Measurements from ENCODE around the gene KIAA0232. TPM values are rescaled to one million over a fixed set of nuclear protein-coding genes. Genes with fewer than 3 reads are reported as not detected.
A peak's percentile ranks its signal among the peaks of the same experiment; 100 is the strongest.
"Not testable (repeated sequence)": the region's sequence is repeated elsewhere in the genome, so short reads cannot be mapped to it uniquely, and the experiment has no call there.

Gene KIAA0232
- total RNA-seq, 2 experiments from 2014 or later = 12.8 to 13.3 TPM

- H3K36me3 Mint-ChIP-seq (ENCODE audit: low read depth) = no peaks in the 10 kb centered on the region
- H3K4me3 Mint-ChIP-seq = no peak overlapping the region
- POLR2A ChIA-PET = interaction anchor here (0.5 kb wide), 1 partner anchor 11 kb away, joined by 3 read pairs; no protein-coding TSS in a partner anchor
- H3K9me3 Mint-ChIP-seq = no peaks in the 10 kb centered on the region
- CTCF ChIA-PET = interaction anchor here (1.8 kb wide), 1 partner anchor 121 kb away, joined by 7 read pairs; no protein-coding TSS in a partner anchor
- H3K27me3 Mint-ChIP-seq = no peaks in the 10 kb centered on the region
- ATAC-seq = no peak
- peak overlapping the region; percentile 30 for H3K27ac Mint-ChIP-seq
- peaks cover 12% of the 10 kb centered on the region for H3K4me1 Mint-ChIP-seq (ENCODE audit: low read depth)
- TF ChIP-seq, protein P1, sequence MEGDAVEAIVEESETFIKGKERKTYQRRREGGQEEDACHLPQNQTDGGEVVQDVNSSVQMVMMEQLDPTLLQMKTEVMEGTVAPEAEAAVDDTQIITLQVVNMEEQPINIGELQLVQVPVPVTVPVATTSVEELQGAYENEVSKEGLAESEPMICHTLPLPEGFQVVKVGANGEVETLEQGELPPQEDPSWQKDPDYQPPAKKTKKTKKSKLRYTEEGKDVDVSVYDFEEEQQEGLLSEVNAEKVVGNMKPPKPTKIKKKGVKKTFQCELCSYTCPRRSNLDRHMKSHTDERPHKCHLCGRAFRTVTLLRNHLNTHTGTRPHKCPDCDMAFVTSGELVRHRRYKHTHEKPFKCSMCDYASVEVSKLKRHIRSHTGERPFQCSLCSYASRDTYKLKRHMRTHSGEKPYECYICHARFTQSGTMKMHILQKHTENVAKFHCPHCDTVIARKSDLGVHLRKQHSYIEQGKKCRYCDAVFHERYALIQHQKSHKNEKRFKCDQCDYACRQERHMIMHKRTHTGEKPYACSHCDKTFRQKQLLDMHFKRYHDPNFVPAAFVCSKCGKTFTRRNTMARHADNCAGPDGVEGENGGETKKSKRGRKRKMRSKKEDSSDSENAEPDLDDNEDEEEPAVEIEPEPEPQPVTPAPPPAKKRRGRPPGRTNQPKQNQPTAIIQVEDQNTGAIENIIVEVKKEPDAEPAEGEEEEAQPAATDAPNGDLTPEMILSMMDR (IDR thresholded peaks at IDR 0.05) = no peak
- no peak for DNase-seq
- intact Hi-C loops (cut with micrococcal nuclease) = no loop called here
These were observed 30.1 kb upstream of the KIAA0232 start for GRCh38 chr4:6752486-6752829.

DNA sequence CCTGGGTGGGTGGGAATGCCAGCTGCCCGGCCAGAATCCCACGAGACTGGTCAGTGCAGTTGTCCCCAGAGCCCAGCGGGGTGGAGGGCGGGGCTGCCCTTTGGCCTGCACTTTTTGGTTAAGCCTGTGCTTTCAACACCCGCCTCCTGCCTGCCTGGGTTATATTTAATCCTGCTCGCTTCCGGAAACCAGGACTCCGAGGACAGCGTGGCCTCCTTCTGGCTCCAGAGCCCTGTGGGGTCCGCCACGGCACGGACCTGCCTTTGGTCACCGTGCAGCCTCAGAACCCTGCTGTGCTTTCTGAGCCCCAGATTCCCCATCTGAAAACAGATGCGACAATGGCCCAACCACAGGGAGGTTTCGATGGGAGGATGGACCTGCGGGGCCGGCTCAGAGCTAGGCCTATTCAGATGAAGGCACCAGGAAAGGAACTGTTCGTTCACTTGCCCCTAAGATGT, 29.4 kb upstream of the KIAA0232 start:
- CTCF ChIA-PET = no interaction called here
- Mint-ChIP-seq H3K9me3 (no peaks in the 10 kb centered on the region), H3K27ac (no peak overlapping the region), H3K36me3 (ENCODE audit: low read depth) (no peaks in the 10 kb centered on the region), H3K27me3 (no peaks in the 10 kb centered on the region), H3K4me1 (ENCODE audit: low read depth) (peaks cover 12% of the 10 kb centered on the region), H3K4me3 (no peak overlapping the region)
- no peak for DNase-seq
- no peak for ATAC-seq
- TF ChIP-seq, protein P1 (IDR thresholded peaks at IDR 0.05) = no peak
- POLR2A ChIA-PET = no interaction called here
- intact Hi-C loops (cut with micrococcal nuclease) = no loop called here

DNA sequence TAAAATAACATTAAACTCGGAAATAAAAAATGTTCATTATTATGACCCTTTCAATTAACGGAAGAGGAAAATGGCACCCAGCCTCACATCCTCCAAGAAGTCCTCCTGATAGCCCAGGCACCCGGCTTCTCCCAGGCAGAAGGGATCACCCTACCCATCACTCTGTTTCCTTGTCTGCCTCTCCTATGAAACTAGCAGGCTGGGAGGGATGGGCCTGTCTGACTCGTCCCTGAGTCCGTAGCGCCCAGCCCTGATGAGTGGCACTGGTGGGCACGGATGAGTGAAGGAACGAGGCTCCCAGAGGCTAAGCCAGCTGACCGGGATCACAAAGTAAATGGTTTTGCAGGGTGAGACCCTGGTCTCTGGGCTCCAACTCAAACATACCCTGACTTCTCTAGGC, 28.6 kb upstream of the KIAA0232 start:
- intact Hi-C loops (cut with micrococcal nuclease) = no loop called here
- H3K27ac Mint-ChIP-seq = no peak overlapping the region
- no peaks in the 10 kb centered on the region for H3K27me3 Mint-ChIP-seq
- no peak for DNase-seq
- TF ChIP-seq, protein P1 (IDR thresholded peaks at IDR 0.05) = no peak
- ChIA-PET POLR2A (no interaction called here), CTCF (no interaction called here)
- ATAC-seq = no peak
- no peak overlapping the region for H3K4me3 Mint-ChIP-seq
- H3K9me3 Mint-ChIP-seq = no peaks in the 10 kb centered on the region
- peaks cover 12% of the 10 kb centered on the region for H3K4me1 Mint-ChIP-seq (ENCODE audit: low read depth)
- H3K36me3 Mint-ChIP-seq (ENCODE audit: low read depth) = no peaks in the 10 kb centered on the region

- no peaks in the 10 kb centered on the region for H3K36me3 Mint-ChIP-seq (ENCODE audit: low read depth)
- ChIA-PET POLR2A (no interaction called here), CTCF (no interaction called here)
- DNase-seq (no peak), ATAC-seq (no peak)
- no peaks in the 10 kb centered on the region for H3K9me3 Mint-ChIP-seq
- H3K27ac Mint-ChIP-seq = no peak overlapping the region
- H3K27me3 Mint-ChIP-seq = no peaks in the 10 kb centered on the region
- intact Hi-C loops (cut with micrococcal nuclease) = no loop called here
- no peak overlapping the region for H3K4me3 Mint-ChIP-seq
- TF ChIP-seq, protein P1 (IDR thresholded peaks at IDR 0.05) = no peak
- peaks cover 12% of the 10 kb centered on the region for H3K4me1 Mint-ChIP-seq (ENCODE audit: low read depth)
These were observed 27.9 kb upstream of the KIAA0232 start for GRCh38 chr4:6754481-6755087.

DNA sequence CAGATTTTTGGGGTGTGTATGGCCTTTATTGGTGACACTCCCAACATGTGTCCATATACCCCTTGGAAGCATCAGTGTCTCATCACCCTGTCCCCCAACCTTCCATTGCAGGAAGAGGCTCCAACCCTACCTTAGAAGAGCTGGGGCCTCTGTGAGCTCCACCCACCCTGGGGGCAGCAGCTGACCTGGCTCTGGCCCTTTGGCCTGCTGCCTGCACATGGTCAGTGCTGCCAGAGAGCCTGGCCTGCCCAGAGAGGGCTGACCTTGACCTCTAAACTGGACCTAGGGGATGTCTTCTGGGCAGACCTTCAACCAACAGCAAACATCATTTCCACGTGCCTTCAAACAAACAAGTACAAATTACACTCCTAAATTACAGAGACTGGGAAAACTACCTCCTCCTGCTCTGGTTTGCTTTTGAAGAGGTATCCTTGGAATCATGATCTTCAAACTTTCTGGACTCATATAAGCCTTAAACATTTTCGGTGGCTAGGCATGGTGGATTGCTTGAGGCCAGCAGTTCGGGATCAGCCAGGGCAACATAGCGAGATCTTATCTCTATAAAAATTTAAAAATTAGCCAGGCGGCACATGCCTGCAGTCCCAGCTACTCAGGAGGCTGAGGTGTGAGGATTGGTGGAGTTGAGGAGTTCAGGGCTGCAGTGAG, 27.3 kb upstream of the KIAA0232 start:
- no peaks in the 10 kb centered on the region for H3K27me3 Mint-ChIP-seq
- TF ChIP-seq, protein P1 (IDR thresholded peaks at IDR 0.05) = no peak
- ChIA-PET POLR2A (no interaction called here), CTCF (no interaction called here)
- H3K4me3 Mint-ChIP-seq = no peak overlapping the region
- ATAC-seq (no peak), DNase-seq (no peak)
- H3K9me3 Mint-ChIP-seq = no peaks in the 10 kb centered on the region
- H3K4me1 Mint-ChIP-seq (ENCODE audit: low read depth) = peaks cover 12% of the 10 kb centered on the region
- intact Hi-C loops (cut with micrococcal nuclease) = no loop called here
- no peak overlapping the region for H3K27ac Mint-ChIP-seq
- H3K36me3 Mint-ChIP-seq (ENCODE audit: low read depth) = no peaks in the 10 kb centered on the region

DNA sequence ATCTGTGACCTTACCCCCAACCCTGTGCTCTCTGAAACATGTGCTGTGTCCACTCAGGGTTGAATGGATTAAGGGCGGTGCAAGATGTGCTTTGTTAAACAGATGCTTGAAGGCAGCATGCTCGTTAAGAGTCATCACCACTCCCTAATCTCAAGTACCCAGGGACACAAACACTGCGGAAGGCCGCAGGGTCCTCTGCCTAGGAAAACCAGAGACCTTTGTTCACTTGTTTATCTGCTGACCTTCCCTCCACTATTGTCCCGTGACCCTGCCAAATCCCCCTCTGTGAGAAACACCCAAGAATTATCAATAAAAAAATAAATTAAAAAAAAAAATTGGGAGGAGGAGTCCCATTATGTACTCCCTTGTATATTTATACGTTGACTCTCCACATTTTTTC, 26.2 kb upstream of the KIAA0232 start:
- H3K27me3 Mint-ChIP-seq; H3K9me3 Mint-ChIP-seq; H3K36me3 Mint-ChIP-seq (ENCODE audit: low read depth); intact Hi-C loops (cut with micrococcal nuclease); H3K4me3 Mint-ChIP-seq; ATAC-seq; POLR2A ChIA-PET; H3K27ac Mint-ChIP-seq; DNase-seq: not testable (repeated sequence)
- H3K4me1 Mint-ChIP-seq (ENCODE audit: low read depth) = peaks cover 11% of the 10 kb centered on the region
- CTCF ChIA-PET = interaction anchor here (1.4 kb wide), 1 partner anchor 117 kb away, joined by 5 read pairs; no protein-coding TSS in a partner anchor

Measured in activated CD8-positive, alpha-beta T cell treated with anti-CD3 and anti-CD28 coated beads for 36 hours (primary cell).